Calu3 (cell line): ENCODE measurements around the gene LRRC61. TPM values are rescaled to one million over a fixed set of nuclear protein-coding genes. Genes with fewer than 3 reads are reported as not detected.

Experiments
- BruUV-seq: library from RNA; stranded (reverse); fragments of 400-500 nt; replicated peaks from 2 replicates; lab custom pipeline; 2021; lab: Mats Ljungman, UMichigan
- CTCF ChIA-PET: fragments of 300-600 bp; sonication (Branson Sonifier 250); formaldehyde crosslinking; loops from one replicate; lab custom pipeline; 2022; ENCODE audit warnings: antibody characterized with exemption; lab: Charles Lee
- DNase-seq: peaks from one replicate; pipeline ENCODE4 v3.0.0; 2022
- H3K27ac Mint-ChIP-seq: one replicate; pipeline ENCODE4 v1.8.0; 2022; ENCODE audit warnings: mixed read lengths; ENCODE audit not compliant: unreplicated experiment
- H3K27me3 Mint-ChIP-seq: one replicate; pipeline ENCODE4 v1.8.0; 2022; ENCODE audit warnings: mixed read lengths; ENCODE audit not compliant: unreplicated experiment
- H3K36me3 Mint-ChIP-seq: one replicate; pipeline ENCODE4 v1.8.0; 2022; ENCODE audit warnings: mild to moderate bottlenecking, moderate library complexity, mixed read lengths; ENCODE audit not compliant: insufficient read depth, unreplicated experiment
- H3K4me1 Mint-ChIP-seq: one replicate; pipeline ENCODE4 v1.8.0; 2022; ENCODE audit warnings: mild to moderate bottlenecking, low read depth, mixed read lengths; ENCODE audit not compliant: unreplicated experiment
- H3K4me3 Mint-ChIP-seq: one replicate; pipeline ENCODE4 v1.8.0; 2022; ENCODE audit warnings: mild to moderate bottlenecking, low read depth, moderate library complexity, mixed read lengths; ENCODE audit not compliant: unreplicated experiment
- H3K9me3 Mint-ChIP-seq: one replicate; pipeline ENCODE4 v1.8.0; 2022; ENCODE audit warnings: low read depth, mixed read lengths; ENCODE audit not compliant: unreplicated experiment
- intact Hi-C: fragments of 100-400 bp; cut with micrococcal nuclease; formaldehyde crosslinking; loops from one replicate; pipeline ENCODE4 v1.10.0; 2022; ENCODE audit not compliant: unreplicated experiment
- total RNA-seq: library from RNA; stranded (reverse); gene quantifications from 2 replicates; pipeline ENCODE4 v1.2.3, GENCODE V29; 2022
- TF ChIP-seq, protein P1 (sequence below): fragments of 200-600 bp; IDR thresholded peaks from one replicate; pipeline ENCODE4 v1.8.0; 2022; ENCODE audit warnings: antibody characterized with exemption; ENCODE audit not compliant: unreplicated experiment

LRRC61 gene
- total RNA-seq, 1 experiment from 2014 or later, result 14.6 TPM

DNA sequence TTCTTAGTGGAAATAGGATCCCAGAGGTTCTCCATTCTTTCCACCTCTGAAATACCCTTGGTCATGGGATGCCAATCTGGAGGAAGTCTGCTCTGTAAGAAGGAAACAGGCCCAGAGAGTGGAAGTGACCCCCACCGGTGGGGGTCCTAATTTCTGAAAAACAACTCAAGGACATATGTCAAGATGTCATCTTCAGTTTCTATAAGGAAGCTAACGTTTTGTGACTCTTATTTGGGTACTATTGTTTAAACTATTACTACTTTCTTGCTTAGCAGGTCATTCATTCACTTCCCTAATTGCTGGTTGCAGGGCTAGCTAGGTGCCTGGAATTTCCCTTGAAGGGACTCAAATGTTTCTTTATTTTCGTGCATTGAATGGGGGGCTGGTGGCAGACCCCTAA, 54.0 kb downstream of the LRRC61 start:
- intact Hi-C loops, result no loop called here
- peaks cover 64% of the 10 kb centered on the region for H3K4me1 Mint-ChIP-seq
- H3K4me3 Mint-ChIP-seq, result peak overlapping the region; percentile 96
- H3K36me3 Mint-ChIP-seq, result peaks cover 72% of the 10 kb centered on the region
- no TSS peak for BruUV-seq
- H3K27me3 Mint-ChIP-seq, result no peaks in the 10 kb centered on the region
- H3K9me3 Mint-ChIP-seq, result no peaks in the 10 kb centered on the region
- no peak for DNase-seq
- CTCF ChIA-PET, result no interaction called here
- TF ChIP-seq, protein P1, sequence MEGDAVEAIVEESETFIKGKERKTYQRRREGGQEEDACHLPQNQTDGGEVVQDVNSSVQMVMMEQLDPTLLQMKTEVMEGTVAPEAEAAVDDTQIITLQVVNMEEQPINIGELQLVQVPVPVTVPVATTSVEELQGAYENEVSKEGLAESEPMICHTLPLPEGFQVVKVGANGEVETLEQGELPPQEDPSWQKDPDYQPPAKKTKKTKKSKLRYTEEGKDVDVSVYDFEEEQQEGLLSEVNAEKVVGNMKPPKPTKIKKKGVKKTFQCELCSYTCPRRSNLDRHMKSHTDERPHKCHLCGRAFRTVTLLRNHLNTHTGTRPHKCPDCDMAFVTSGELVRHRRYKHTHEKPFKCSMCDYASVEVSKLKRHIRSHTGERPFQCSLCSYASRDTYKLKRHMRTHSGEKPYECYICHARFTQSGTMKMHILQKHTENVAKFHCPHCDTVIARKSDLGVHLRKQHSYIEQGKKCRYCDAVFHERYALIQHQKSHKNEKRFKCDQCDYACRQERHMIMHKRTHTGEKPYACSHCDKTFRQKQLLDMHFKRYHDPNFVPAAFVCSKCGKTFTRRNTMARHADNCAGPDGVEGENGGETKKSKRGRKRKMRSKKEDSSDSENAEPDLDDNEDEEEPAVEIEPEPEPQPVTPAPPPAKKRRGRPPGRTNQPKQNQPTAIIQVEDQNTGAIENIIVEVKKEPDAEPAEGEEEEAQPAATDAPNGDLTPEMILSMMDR, result no peak
- H3K27ac Mint-ChIP-seq, result peak overlapping the region; percentile 65

DNA sequence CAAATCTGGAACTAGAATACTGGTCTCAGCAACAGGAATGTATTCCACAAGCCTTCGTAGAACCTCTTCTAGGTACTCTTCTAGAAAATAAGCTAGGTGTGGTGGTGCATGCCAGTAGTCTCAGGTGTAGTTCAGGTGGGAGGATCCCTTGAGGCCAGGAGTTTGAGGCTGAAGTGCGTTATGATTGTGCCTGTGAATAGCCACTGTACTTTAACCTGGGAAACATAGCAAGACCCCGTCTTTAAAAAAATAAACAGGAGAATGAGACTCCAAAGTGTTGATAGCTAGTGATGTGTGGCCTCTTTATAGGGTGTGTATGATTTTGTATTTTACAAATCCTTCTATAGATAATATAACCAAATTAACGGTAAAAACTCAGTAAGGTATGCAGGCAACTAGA, 54.5 kb downstream of the LRRC61 start:
- DNase-seq, result no peak
- CTCF ChIA-PET, result interaction anchor here (1.0 kb wide), 1 partner anchor 28 kb away, joined by 4 read pairs; a partner anchor contains a TSS
- Mint-ChIP-seq H3K4me1 (peaks cover 62% of the 10 kb centered on the region), H3K27ac (peak overlapping the region; percentile 65), H3K36me3 (peaks cover 68% of the 10 kb centered on the region), H3K9me3 (no peaks in the 10 kb centered on the region), H3K27me3 (no peaks in the 10 kb centered on the region), H3K4me3 (peak overlapping the region; percentile 96)
- no TSS peak for BruUV-seq
- TF ChIP-seq, protein P1, result no peak
- intact Hi-C loops, result no loop called here

DNA sequence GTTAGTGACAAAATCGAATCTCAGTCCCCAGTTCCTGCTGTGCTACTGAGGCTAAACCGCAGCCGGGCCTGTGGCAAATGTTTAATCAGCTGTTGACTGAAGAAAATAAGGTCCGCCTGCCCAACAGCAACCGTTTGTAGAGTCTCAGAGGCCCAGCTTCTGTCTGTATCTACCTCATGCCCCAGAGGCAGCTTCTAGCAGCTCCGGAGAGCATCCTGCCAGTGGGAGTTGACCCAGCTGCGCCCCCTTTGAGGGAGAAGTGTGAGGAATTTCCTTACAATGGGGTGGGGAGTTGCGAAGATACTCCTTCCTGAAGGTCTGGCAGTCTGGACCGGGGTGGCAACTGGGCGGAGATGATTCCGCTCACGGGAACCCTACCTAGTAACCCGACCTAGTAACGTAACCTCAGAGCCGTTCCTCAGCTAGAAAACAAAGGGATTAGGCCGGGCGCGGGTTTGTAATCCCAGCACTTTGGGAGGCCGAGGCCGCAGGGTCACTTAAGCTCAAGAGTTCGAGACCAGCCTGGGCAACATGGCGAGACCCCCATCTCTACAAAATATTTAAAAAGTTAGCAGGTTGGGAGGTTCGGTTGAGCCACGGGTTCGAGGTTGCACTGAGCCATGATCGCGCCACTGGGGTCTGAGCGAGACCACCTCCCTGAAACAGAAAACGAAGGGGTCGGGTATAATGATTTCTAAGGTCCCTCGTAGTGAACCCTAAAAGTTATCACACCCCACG, 55.1 kb downstream of the LRRC61 start:
- Mint-ChIP-seq H3K27me3 (no peaks in the 10 kb centered on the region), H3K4me1 (peaks cover 55% of the 10 kb centered on the region), H3K4me3 (peak overlapping the region; percentile 96), H3K27ac (peak overlapping the region; percentile 65), H3K36me3 (peaks cover 61% of the 10 kb centered on the region), H3K9me3 (no peaks in the 10 kb centered on the region)
- TF ChIP-seq, protein P1, result no peak
- peak; percentile 76 for DNase-seq
- intact Hi-C loops, result no loop called here
- TSS peak; percentile 97 for BruUV-seq
- CTCF ChIA-PET, result interaction anchor here (0.8 to 1.0 kb wide), 2 partner anchors 10 to 28 kb away, joined by 3 to 4 read pairs; partner anchors contain the start of gene REPIN1

DNA sequence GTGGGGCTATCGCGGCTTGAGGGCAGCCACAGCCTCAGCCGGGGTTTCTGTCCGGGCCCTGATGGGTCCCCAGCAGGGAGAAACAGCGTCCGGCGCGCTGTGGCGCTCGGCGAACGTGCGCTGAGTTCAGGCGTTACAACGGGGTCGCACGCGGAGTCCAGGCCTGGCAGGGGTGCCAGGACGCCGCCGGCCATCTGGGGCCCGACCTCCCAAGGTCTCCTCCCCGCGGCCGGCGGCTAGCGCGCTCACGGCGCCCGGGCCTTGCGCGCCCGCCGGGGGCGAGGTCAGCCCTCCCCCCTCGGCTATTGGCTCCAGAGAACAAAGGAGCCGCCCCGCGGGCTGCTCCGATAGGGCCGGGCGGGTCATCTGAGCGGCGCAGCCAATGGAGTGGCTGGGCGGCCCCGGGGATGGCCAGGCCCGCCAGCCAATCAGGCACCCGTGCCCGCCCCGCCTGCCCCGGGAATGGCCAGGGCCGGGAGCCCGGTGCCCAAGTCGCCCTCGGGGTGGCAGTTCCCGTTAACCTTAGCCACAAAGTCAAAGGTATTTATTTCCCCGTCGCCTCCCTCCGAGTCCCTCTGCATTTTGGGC, 55.8 kb downstream of the LRRC61 start, which contains the start of gene ZNF775:
Gene ZNF775, plus strand, starts transcription at position 478 of the 588 bp plus-strand sequence. CDS start 9,141 bp downstream, outside the sequence.
- TF ChIP-seq, protein P1, result no peak
- no TSS peak for BruUV-seq
- peak; percentile 97 for DNase-seq
- Mint-ChIP-seq H3K36me3 (peaks cover 55% of the 10 kb centered on the region), H3K4me3 (peak within 1 kb of the TSS; percentile 96), H3K4me1 (peaks cover 49% of the 10 kb centered on the region), H3K27me3 (no peaks in the 10 kb centered on the region), H3K9me3 (no peaks in the 10 kb centered on the region), H3K27ac (peak within 1 kb of the TSS; percentile 85)
- CTCF ChIA-PET, result interaction anchor here (0.8 kb wide), 1 partner anchor 11 kb away, joined by 3 read pairs; the partner anchor contains the start of gene REPIN1
- intact Hi-C loops, result no loop called here
